SK-N-SH (cell line): ENCODE measurements around the gene KLK2.
"Not testable (repeated sequence)": the region's sequence is repeated elsewhere in the genome, so short reads cannot be mapped to it uniquely, and the experiment has no call there.

Experiments
- CTCF ChIP-seq: fragments of 200-600 bp; sonication (generic); IDR thresholded peaks from 2 replicates; pipeline ENCODE4 v1.6.1; 2017; ENCODE audit warnings: antibody characterized with exemption, mild to moderate bottlenecking, moderate library complexity
- EZH2phosphoT487 ChIP-seq: fragments of 200-600 bp; sonication (generic); IDR thresholded peaks from 2 replicates; pipeline ENCODE4 v1.6.1; 2017; ENCODE audit warnings: low read depth, mixed run types, mild to moderate bottlenecking, antibody characterized with exemption, moderate library complexity, borderline replicate concordance
- MAX ChIP-seq: IDR thresholded peaks from 2 replicates; pipeline ENCODE4 v1.4.0; 2012; ENCODE audit warnings: low read depth
- MXI1 ChIP-seq: IDR thresholded peaks from 2 replicates; pipeline ENCODE4 v1.6.1; 2012; ENCODE audit warnings: mild to moderate bottlenecking, low read depth, low read length, improper control_type of control experiment
- NFIC ChIP-seq: IDR thresholded peaks from 2 replicates; pipeline ENCODE4 v1.4.0; 2012; ENCODE audit warnings: borderline replicate concordance
- TAF1 ChIP-seq: IDR thresholded peaks from 2 replicates; pipeline ENCODE4 v1.6.1; 2012; ENCODE audit warnings: low read depth, mild to moderate bottlenecking, low read length, moderate library complexity, borderline replicate concordance
- YY1 ChIP-seq: IDR thresholded peaks from 2 replicates; pipeline ENCODE4 v1.4.0; 2012; ENCODE audit warnings: low read depth, mild to moderate bottlenecking
- TF ChIP-seq, protein P1 (sequence below): IDR thresholded peaks from 2 replicates; pipeline ENCODE4 v1.6.1; 2012; ENCODE audit warnings: mild to moderate bottlenecking, low read depth, low read length, moderate library complexity
- TF ChIP-seq, protein P2 (sequence below): IDR thresholded peaks from 2 replicates; pipeline ENCODE4 v1.4.0; 2012; ENCODE audit warnings: low read depth, borderline replicate concordance

- TF ChIP-seq CTCF, TAF1, NFIC, EZH2phosphoT487, MAX, MXI1, YY1: not testable (repeated sequence)
- TF ChIP-seq, protein P1, sequence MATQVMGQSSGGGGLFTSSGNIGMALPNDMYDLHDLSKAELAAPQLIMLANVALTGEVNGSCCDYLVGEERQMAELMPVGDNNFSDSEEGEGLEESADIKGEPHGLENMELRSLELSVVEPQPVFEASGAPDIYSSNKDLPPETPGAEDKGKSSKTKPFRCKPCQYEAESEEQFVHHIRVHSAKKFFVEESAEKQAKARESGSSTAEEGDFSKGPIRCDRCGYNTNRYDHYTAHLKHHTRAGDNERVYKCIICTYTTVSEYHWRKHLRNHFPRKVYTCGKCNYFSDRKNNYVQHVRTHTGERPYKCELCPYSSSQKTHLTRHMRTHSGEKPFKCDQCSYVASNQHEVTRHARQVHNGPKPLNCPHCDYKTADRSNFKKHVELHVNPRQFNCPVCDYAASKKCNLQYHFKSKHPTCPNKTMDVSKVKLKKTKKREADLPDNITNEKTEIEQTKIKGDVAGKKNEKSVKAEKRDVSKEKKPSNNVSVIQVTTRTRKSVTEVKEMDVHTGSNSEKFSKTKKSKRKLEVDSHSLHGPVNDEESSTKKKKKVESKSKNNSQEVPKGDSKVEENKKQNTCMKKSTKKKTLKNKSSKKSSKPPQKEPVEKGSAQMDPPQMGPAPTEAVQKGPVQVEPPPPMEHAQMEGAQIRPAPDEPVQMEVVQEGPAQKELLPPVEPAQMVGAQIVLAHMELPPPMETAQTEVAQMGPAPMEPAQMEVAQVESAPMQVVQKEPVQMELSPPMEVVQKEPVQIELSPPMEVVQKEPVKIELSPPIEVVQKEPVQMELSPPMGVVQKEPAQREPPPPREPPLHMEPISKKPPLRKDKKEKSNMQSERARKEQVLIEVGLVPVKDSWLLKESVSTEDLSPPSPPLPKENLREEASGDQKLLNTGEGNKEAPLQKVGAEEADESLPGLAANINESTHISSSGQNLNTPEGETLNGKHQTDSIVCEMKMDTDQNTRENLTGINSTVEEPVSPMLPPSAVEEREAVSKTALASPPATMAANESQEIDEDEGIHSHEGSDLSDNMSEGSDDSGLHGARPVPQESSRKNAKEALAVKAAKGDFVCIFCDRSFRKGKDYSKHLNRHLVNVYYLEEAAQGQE: not testable (repeated sequence)
- TF ChIP-seq, protein P2, sequence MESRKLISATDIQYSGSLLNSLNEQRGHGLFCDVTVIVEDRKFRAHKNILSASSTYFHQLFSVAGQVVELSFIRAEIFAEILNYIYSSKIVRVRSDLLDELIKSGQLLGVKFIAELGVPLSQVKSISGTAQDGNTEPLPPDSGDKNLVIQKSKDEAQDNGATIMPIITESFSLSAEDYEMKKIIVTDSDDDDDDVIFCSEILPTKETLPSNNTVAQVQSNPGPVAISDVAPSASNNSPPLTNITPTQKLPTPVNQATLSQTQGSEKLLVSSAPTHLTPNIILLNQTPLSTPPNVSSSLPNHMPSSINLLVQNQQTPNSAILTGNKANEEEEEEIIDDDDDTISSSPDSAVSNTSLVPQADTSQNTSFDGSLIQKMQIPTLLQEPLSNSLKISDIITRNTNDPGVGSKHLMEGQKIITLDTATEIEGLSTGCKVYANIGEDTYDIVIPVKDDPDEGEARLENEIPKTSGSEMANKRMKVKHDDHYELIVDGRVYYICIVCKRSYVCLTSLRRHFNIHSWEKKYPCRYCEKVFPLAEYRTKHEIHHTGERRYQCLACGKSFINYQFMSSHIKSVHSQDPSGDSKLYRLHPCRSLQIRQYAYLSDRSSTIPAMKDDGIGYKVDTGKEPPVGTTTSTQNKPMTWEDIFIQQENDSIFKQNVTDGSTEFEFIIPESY: not testable (repeated sequence)
Measured at GRCh38 chr19:50896089-50896590, 22.9 kb downstream of the KLK2 start.
